ENCODE results near the gene PAK5.

The PAK5 gene

DNA sequence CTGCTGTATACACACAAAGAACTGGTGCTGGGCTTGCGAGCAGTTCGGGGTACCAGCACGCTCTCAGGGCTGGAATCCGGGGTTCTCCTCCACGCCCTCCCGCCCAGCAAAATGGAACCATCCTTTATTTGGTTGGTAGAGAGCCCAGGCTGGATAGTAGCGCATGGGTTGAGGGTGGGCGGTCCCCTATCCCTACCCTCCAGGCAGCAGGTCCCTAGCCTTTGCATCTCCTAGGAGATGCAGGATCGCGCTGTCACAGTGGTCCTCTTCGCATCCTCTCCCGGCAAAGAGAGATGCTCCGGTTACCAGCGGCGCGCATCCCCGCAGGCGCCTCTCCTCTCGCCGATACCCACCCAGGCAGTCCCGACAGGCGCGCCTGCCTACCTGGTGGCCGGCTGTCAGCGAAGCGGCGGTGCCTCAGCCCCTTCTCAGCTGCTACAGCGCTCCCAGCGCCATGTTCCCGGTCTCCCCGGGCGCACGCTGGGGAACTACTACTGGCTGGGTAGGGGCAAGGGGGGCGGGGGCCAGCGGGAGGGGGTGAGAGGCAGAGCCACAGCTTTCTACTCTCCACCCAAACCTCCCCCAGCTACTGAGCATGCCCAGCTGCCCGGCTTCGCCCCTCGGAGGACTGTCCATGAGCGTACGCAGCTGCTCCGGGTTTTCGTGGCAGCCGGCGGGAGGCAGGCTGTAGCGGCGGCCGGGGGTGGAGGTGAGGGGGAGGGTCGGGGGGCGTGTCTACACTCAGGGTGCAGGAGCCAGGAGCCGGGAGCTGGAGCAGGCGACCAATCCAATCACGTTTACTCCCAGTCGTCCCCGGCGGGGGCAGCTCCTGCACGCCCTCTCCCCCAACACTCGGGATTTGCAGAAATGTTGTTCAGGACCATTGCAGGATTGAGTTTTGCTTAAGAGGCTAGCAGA, at the start of gene PAK5:
PAK5 (minus strand) TSS at position 699 of the 918 bp plus-strand sequence. CDS start 194,748 bp downstream, outside the sequence.
- Mint-ChIP-seq H3K27ac (no peak within 1 kb of the TSS), H3K4me1 (no peaks in the 10 kb centered on the region), H3K4me3 (no peak within 1 kb of the TSS), H3K27me3 (peaks cover 24% of the 10 kb centered on the region), H3K9me3 (peaks cover 8% of the 10 kb centered on the region), H3K36me3 (no peaks in the 10 kb centered on the region)
- no peak for ATAC-seq

DNA sequence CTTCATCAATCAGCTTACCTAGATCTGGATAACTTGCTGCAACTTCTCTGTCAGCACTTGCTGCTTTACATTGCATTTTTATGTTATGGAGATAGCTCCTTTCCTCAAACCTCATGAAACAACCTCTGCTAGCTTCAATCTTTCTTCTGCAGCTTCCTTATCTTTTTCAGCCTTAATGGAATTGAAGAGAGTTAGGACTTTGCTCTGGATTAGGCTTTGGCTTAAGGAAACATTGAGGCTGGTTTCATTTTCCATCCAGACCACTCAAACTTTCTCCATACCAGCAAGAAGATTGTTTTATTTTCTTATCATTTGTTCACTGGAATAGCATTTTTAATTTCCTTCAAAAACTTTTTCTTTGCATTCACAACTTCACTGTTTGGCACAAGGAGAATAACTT, 48.8 kb upstream of the PAK5 start:
- Mint-ChIP-seq H3K4me3 (no peak overlapping the region), H3K27me3 (peaks cover 19% of the 10 kb centered on the region), H3K4me1 (peaks cover 5% of the 10 kb centered on the region)

DNA sequence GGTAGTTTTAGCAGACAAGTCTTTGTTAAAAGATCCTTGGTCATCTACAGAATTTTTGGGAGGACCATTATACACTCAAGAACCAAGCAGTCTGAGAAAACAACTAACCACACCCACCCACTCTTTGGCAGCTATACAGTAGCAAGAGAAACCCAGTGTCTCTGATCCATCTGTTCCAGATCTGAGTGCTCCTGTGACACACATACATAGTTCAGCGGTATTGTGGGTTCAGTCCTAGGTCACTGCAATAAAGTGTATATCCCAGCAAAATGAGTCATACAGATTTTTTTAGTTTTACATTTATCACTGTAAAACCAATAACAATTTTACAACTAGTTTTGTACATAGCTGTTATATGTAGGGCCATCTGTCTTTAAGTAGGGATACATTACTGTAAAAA, 47.4 kb upstream of the PAK5 start:
- no peak for ATAC-seq
- Mint-ChIP-seq H3K4me1 (peaks cover 5% of the 10 kb centered on the region), H3K27me3 (peaks cover 16% of the 10 kb centered on the region), H3K27ac (no peak overlapping the region), H3K4me3 (no peak overlapping the region), H3K36me3 (no peaks in the 10 kb centered on the region), H3K9me3 (peaks cover 10% of the 10 kb centered on the region)

More for the DNA sequence above, 48.8 kb upstream of the PAK5 start:
- H3K27ac Mint-ChIP-seq = no peak overlapping the region
- no peak for ATAC-seq
- no peaks in the 10 kb centered on the region for H3K36me3 Mint-ChIP-seq
- H3K9me3 Mint-ChIP-seq = peaks cover 10% of the 10 kb centered on the region

- no peak overlapping the region for H3K4me3 Mint-ChIP-seq
- H3K4me1 Mint-ChIP-seq = peaks cover 5% of the 10 kb centered on the region
These were observed 45.8 kb upstream of the PAK5 start for GRCh38 chr20:9884666-9885065.

DNA sequence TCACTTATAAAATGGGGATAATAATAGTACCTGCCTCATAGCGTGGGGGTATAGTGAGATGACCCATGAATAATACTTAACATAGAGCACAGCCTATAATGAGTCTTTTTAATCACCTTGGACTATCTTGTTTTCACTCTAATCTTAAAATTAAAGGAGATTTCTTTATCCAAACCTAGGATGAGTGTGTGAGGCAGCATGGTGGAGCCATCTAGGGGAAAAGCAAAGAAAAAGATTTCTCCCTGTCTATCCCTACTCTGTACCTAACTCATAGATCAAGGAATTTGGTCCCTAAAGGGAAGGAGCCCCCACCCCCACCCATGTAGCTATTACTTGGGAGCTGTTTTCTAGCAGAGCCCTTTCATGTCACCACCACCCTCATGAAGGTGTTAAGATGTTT, 45.2 kb upstream of the PAK5 start:
- peaks cover 16% of the 10 kb centered on the region for H3K27me3 Mint-ChIP-seq
- H3K36me3 Mint-ChIP-seq = no peaks in the 10 kb centered on the region
- peaks cover under 1% of the 10 kb centered on the region for H3K4me1 Mint-ChIP-seq
- H3K27ac Mint-ChIP-seq = no peak overlapping the region
- peaks cover 6% of the 10 kb centered on the region for H3K9me3 Mint-ChIP-seq
- ATAC-seq = no peak
- H3K4me3 Mint-ChIP-seq = no peak overlapping the region

More at GRCh38 chr20:9884666-9885065, 45.8 kb upstream of the PAK5 start:
- Mint-ChIP-seq H3K27me3 (peaks cover 16% of the 10 kb centered on the region), H3K9me3 (peaks cover 12% of the 10 kb centered on the region), H3K27ac (no peak overlapping the region), H3K36me3 (no peaks in the 10 kb centered on the region)
- no peak for ATAC-seq

- Mint-ChIP-seq H3K4me3 (no peak overlapping the region), H3K4me1 (no peaks in the 10 kb centered on the region), H3K27ac (no peak overlapping the region), H3K27me3 (peaks cover 9% of the 10 kb centered on the region), H3K9me3 (peaks cover 9% of the 10 kb centered on the region), H3K36me3 (no peaks in the 10 kb centered on the region)
- no peak for ATAC-seq
These were observed 39.1 kb upstream of the PAK5 start for GRCh38 chr20:9877932-9878495.

GRCh38 chr20:9867196-9867980, 28.5 kb upstream of the PAK5 start:
- H3K4me1 Mint-ChIP-seq = no peaks in the 10 kb centered on the region
- H3K4me3 Mint-ChIP-seq = no peak overlapping the region
- ATAC-seq = no peak
- H3K27me3 Mint-ChIP-seq = no peaks in the 10 kb centered on the region
- no peaks in the 10 kb centered on the region for H3K36me3 Mint-ChIP-seq
- peaks cover 3% of the 10 kb centered on the region for H3K9me3 Mint-ChIP-seq
- H3K27ac Mint-ChIP-seq = no peak overlapping the region

DNA sequence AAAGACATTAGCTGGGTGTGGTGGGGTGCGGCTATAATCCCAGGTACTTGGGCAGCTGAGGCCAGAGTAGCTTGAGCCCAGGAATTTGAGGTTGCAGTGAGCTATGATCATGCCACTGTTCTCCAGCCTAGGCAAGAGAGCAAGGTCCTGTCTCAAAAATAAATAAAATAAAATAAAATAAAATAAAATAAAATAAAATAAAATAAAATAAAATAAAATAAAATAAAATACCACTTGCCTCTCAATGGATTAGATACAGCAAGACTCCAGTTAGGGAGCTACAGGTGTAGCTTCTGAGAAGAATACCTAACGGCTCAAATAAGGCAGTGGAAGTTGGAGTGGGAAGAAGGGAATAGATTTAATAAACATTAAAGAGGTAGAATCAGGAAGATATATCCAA, 13.7 kb upstream of the PAK5 start:
- no peak overlapping the region for H3K27ac Mint-ChIP-seq
- peaks cover 12% of the 10 kb centered on the region for H3K9me3 Mint-ChIP-seq
- no peak overlapping the region for H3K4me3 Mint-ChIP-seq
- no peaks in the 10 kb centered on the region for H3K4me1 Mint-ChIP-seq
- no peaks in the 10 kb centered on the region for H3K36me3 Mint-ChIP-seq
- no peak for ATAC-seq
- no peaks in the 10 kb centered on the region for H3K27me3 Mint-ChIP-seq

DNA sequence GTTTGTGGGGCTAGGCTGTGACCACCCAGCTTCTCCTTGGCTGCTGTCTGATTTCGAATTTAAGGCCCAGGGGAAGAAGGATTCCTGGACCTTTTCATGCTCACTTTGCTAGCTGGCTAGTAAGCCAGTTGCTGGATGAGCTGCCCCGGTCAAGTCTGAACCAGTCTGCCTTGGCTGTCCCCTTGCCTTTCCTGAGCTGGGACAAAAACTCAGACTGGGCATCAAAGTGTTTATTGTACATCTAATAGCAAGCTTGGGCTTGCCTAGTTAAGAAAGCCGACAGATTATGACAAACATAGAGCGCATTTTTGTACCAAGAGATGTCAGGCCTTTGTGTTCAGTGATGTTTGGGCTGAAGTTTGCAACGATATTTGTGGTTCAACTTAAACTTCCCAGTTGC, 750 bp upstream of the PAK5 start:
- H3K4me1 Mint-ChIP-seq = no peaks in the 10 kb centered on the region
- no peak for ATAC-seq
- peaks cover 24% of the 10 kb centered on the region for H3K27me3 Mint-ChIP-seq
- H3K27ac Mint-ChIP-seq = no peak overlapping the region
- H3K36me3 Mint-ChIP-seq = no peaks in the 10 kb centered on the region
- no peak overlapping the region for H3K4me3 Mint-ChIP-seq
- H3K9me3 Mint-ChIP-seq = peaks cover 8% of the 10 kb centered on the region

DNA sequence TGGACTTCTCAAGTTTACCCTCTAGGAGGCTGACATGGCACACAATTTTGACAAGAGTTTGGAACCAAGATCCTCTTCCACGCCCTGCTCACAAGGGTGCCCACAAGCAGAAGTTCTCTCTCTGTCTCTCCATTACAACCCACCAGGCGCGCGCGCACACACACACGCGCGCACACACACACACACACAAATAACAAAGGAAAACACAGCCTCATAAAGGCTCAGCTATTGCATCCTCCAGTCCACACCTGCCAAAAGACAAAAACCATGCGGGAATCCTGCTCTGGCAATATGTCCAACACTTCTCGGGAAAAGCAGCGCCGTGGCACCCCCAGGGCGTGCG, 870 bp downstream of the PAK5 start:
- no peak for ATAC-seq
- H3K27ac Mint-ChIP-seq = no peak overlapping the region
- H3K9me3 Mint-ChIP-seq = peaks cover 8% of the 10 kb centered on the region
- no peaks in the 10 kb centered on the region for H3K4me1 Mint-ChIP-seq
- H3K27me3 Mint-ChIP-seq = peaks cover 24% of the 10 kb centered on the region
- H3K36me3 Mint-ChIP-seq = no peaks in the 10 kb centered on the region
- no peak overlapping the region for H3K4me3 Mint-ChIP-seq

DNA sequence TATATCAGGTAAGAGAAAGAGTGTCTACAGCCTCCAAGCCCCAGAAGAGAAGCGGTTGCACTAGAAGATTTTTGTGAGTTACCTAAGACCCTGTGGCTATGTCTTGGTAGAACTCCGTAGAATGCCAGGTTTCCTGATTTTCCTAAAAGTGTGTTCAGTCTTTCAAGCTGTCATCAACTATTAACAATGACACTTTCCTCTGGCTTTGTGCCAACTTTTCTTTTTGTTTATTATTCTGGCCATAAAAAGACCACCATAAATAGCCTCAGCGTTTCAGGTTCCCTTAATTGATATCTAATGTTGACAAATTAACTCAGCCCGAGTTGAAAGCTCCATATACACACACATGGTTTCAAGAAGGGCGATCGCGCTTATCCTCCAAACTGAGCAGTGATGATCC, 1.2 kb downstream of the PAK5 start:
- ATAC-seq = no peak
- peaks cover 24% of the 10 kb centered on the region for H3K27me3 Mint-ChIP-seq
- H3K36me3 Mint-ChIP-seq = no peaks in the 10 kb centered on the region
- no peak overlapping the region for H3K27ac Mint-ChIP-seq
- peaks cover 8% of the 10 kb centered on the region for H3K9me3 Mint-ChIP-seq
- H3K4me1 Mint-ChIP-seq = no peaks in the 10 kb centered on the region
- H3K4me3 Mint-ChIP-seq = no peak overlapping the region

GRCh38 chr20:9835302-9835701, 3.6 kb downstream of the PAK5 start:
- Mint-ChIP-seq H3K27me3 (peaks cover 16% of the 10 kb centered on the region), H3K27ac (no peak overlapping the region), H3K9me3 (peaks cover 3% of the 10 kb centered on the region)

DNA sequence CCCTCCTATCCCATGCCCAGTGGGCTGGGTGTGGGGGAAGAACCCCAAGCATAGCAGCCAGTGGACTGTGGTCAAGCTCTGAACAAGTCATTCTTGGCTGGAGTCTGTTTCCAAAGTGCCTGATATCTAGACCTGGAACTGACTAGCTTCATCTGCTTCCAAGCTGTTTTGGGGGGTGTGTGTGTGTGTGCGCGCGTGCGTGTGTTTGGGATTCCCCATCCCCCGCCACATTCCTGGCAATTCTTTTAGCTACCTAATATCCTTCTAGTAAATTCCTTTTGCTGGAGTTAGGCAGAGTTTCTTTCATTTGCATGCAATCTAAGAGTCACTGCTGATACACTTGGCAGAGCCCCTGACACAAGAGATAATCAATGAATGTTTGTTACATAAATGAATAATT, 7.8 kb downstream of the PAK5 start:
- Mint-ChIP-seq H3K4me1 (no peaks in the 10 kb centered on the region), H3K4me3 (no peak overlapping the region), H3K9me3 (peaks cover 6% of the 10 kb centered on the region), H3K27ac (no peak overlapping the region), H3K27me3 (no peaks in the 10 kb centered on the region), H3K36me3 (no peaks in the 10 kb centered on the region)
- ATAC-seq = no peak

More at GRCh38 chr20:9835302-9835701, 3.6 kb downstream of the PAK5 start:
- no peak overlapping the region for H3K4me3 Mint-ChIP-seq
- no peaks in the 10 kb centered on the region for H3K36me3 Mint-ChIP-seq
- H3K4me1 Mint-ChIP-seq = no peaks in the 10 kb centered on the region
- ATAC-seq = peak; percentile 20

DNA sequence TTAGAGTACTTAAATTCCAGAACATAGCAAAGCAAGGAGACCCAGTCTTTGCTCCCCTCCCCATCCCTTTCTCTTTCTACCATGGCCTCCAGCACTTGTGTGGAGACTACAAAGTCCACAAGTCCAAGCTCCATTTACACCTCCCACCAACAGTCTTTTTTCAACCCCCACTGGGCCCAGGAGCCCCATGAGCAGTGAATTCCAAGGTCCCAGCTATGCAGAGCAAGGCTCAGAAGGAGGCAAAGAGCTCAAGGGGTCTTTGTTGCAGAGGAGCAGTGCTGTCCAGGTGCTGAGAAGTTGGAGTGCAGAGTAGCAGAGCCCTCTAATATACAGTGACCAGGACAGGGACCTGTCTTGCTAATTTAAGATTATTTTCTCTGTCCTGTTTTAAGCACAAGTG, 9.0 kb downstream of the PAK5 start:
- Mint-ChIP-seq H3K27ac (no peak overlapping the region), H3K9me3 (peaks cover 3% of the 10 kb centered on the region), H3K36me3 (no peaks in the 10 kb centered on the region), H3K4me1 (no peaks in the 10 kb centered on the region), H3K4me3 (no peak overlapping the region), H3K27me3 (no peaks in the 10 kb centered on the region)
- no peak for ATAC-seq

DNA sequence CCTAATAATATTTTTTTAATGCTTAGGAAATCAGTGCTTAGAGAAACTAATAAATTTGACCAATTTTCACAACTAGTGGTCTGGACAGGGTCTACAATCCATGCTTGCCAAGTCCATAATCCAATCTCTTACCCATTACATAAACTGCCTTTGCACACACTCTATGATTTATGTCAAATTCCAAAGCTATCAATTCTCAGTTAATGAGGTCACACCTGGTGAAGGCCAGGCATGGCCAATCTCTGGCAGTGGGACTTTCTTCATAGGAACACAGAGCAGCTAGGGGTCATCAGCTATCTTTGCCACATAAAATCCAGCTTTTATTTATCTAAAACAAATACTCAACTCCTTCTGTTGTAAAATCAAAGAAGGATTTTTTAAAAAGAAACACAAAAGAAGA, 21.2 kb downstream of the PAK5 start:
- H3K9me3 Mint-ChIP-seq = peaks cover 2% of the 10 kb centered on the region
- no peaks in the 10 kb centered on the region for H3K36me3 Mint-ChIP-seq
- H3K4me1 Mint-ChIP-seq = no peaks in the 10 kb centered on the region
- no peak overlapping the region for H3K4me3 Mint-ChIP-seq
- ATAC-seq = no peak
- H3K27ac Mint-ChIP-seq = no peak overlapping the region
- H3K27me3 Mint-ChIP-seq = no peaks in the 10 kb centered on the region
